ENCODE data around the gene TTC39A.
"Not testable (repeated sequence)": the region's sequence is repeated elsewhere in the genome, so short reads cannot be mapped to it uniquely, and the experiment has no call there.

Gene TTC39A

DNA sequence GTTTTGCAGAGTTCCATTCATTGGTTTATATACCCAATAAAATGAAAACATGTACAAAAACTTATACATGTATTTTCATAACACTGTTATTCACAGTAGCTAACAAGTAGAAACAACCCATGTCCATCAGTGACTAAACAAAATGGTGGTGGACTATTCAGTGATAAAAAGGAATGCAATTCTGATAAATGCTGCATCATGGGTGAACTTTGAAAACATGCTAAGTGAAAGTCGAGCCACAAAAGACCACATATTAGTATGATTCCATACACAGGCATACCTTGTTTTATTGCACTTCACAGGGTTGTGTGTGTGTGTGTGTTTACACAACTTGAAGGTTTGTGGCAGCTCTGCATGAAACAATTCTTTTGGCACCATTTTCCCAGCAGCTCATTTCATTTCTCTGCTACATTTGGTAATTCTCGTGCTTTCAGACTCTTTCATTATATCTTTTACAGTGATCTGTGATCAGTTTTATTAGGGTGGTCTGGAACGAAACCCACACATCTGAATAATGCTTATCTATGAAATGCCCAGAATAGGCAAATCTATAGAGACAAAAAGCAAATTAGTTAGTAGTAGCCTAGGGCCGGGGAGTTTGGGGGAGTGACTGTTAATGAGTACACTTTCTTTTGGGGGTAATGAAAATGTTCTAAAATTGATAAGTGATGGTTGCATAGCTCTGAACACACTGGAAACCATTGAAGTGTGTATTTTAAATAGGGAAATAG lies 67.0 kb downstream of the TTC39A start:
- no peak for DNase-seq

DNA sequence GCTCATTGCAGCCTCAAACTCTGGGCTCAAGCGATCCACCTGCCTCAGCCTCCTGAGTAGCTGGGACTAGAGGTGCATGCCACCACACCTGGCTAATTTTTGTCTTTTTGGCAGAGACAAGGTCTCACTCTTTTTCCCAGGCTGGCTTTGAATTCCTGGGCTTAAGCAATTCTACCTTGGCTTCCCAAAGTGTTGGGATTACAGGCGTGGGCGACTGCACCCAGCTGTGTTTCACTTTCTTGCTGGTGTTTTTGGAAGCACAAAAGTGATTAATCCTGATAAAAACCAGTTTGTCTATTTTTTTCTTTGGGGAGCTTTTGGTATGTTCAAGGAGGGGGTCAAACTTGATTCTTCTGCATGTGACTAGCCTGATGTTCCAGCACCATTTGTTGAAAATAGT lies 75.0 kb downstream of the TTC39A start:
- no peak for DNase-seq

DNA sequence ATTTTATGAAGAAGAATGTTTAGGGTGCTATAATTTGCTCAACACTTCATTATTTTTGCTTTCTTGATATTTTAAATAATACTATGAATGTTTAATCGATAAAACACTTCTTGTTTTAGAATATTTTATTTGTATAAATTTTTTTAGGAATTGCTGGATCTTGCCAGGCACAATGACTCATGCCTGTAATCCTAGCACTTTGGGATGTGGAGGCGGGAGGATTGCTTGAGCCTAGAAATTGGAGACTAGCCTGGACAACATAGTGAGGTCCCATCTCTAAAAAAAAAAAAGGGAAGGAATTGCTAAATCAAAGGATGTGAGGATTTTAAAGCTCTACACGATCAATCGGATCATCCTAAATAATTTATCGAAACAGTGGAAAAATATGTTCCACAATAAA lies 76.7 kb downstream of the TTC39A start:
- DNase-seq, result no peak

DNA sequence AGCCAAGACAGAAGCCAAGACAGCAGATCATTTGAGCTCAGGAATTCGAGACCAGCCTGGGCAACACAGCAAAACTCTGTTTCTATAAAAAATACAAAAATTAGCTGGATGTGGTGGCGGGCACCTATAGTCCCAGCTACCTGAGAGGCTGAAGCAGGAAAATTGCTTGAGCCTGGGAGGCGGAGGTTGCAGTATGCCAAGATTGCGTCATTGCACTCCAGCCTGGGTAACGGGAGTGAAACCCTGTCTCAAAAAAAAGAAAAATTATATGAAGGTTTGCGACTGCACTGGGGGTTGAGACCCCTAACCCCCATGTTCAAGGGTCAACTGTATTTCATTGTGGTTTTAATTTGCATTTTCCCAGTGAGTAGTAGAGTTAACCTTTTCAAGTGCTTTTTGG lies 78.0 kb downstream of the TTC39A start:
- DNase-seq, result no peak

- not testable (repeated sequence) for DNase-seq
These were observed 79.2 kb downstream of the TTC39A start for GRCh38 chr1:51251165-51251564.

GRCh38 chr1:51250729-51251128 lies 79.6 kb downstream of the TTC39A start:
- DNase-seq, result not testable (repeated sequence)

DNA sequence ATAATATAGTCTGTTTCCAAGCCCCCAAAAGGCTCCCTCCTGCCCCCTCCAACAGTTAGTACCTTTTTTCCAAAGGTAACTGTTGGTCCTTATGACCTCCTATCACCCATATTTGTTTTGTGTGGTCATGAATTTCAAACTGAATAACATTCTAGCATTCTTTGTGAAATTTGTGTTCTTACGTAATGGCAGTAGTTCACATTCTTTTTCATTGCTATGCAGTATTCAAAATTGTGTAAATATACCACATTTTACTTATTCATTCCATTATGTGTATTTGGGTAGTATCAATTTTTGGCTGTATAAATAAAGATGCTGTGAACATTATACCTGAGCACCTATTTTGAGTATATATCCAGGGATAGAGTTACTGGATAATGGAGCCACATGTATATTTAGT lies 80.9 kb downstream of the TTC39A start:
- DNase-seq, result no peak

GRCh38 chr1:51247499-51247898 lies 82.9 kb downstream of the TTC39A start:
- no peak for DNase-seq

GRCh38 chr1:51247022-51247421 lies 83.3 kb downstream of the TTC39A start:
- DNase-seq, result no peak

DNA sequence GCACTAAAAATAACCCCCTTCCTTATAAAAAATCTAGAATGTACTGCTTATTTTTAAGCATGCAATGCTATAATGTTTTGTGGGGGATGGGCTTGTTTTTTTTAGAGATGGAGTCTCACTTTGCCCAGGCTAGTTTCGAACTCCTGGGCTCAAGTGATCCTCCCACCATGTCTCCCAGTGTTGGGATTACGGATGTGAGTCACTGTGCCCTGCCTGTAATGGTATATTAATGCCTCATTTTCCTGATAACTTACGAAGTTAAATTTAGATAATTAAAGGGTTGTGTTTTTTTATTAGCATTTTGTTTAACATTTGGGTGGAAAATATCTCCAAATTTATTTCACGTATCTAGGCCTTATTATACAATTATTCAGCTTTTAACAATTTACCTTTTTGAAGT lies 87.8 kb downstream of the TTC39A start:
- no peak for DNase-seq

DNA sequence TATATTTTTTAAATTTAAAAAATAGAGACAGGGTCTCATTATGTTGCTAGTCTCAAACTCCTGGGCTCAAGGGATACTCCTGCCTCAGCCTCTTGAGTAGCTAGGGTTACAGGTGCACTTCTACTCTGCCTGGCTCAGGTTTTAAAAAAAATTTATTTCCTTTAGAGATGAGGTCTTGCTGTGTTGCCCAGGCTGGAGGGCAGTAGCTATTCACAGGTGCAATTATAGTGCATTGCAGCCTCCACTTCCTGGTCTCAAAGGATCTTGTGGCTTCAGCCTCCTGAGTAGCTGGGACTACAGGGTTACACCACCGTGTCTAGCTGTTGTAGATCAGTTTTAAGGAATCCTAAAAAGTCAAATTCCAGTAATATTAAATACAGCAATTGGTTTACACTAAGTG lies 89.2 kb downstream of the TTC39A start:
- no peak for DNase-seq

GRCh38 chr1:51240084-51240483 lies 90.3 kb downstream of the TTC39A start:
- DNase-seq, result no peak

GRCh38 chr1:51238034-51238403 lies 92.3 kb downstream of the TTC39A start:
- no peak for DNase-seq

GRCh38 chr1:51237351-51238033 lies 92.9 kb downstream of the TTC39A start:
- DNase-seq, result no peak

Data from activated CD8-positive, alpha-beta memory T cell treated with anti-CD3 and anti-CD28 coated beads, Interleukin-2, amount 50 U/mL, for 4 hours (primary cell).